Naive thymus-derived CD4-positive, alpha-beta T cell (primary cell): ENCODE data around the gene UMAD1. TPM values are rescaled to one million over a fixed set of nuclear protein-coding genes. Genes with fewer than 3 reads are reported as not detected.

Experiments used
- ATAC-seq: fragments of 150-1000 bp; cut with Tn5 transposase; 2 replicates; pipeline ENCODE4 v1.10.0; 2021; ENCODE audit warnings: mild to moderate bottlenecking, moderate library complexity
- CTCF ChIA-PET: fragments of 350-600 bp; sonication (Branson Sonifier 250); formaldehyde crosslinking; loops from one replicate; lab custom pipeline; 2021; ENCODE audit warnings: antibody characterized with exemption; lab: Charles Lee
- POLR2A ChIA-PET: fragments of 350-600 bp; sonication (Branson Sonifier 250); formaldehyde crosslinking; loops from one replicate; lab custom pipeline; 2021; ENCODE audit warnings: antibody characterized with exemption, inconsistent platforms; lab: Charles Lee
- DNase-seq, 9 donors: peaks; one replicate each; pipeline versions ENCODE4 v3.0.0 to v3.0.0-alpha.2; 2020 to 2022; ENCODE audit warnings: mixed read lengths in 1 of 9
- H3K27ac ChIP-seq: one replicate; pipeline ENCODE4 v1.7.0; 2013; ENCODE audit warnings: mild to moderate bottlenecking, low read depth, low read length, moderate library complexity
- H3K27me3 ChIP-seq, 2 donors: one replicate each; pipeline ENCODE4 v1.7.0; 2013; ENCODE audit warnings: low read length in 2 of 2, mild to moderate bottlenecking in 2 of 2, moderate library complexity in 2 of 2; ENCODE audit not compliant: control insufficient read depth in 2 of 2, insufficient read depth in 2 of 2
- H3K36me3 ChIP-seq, 3 experiments: 1 replicate in 2 of 3; 2 replicates in 1 of 3; pipeline ENCODE4 v1.7.0; 2013; ENCODE audit warnings: low read length in 3 of 3, mild to moderate bottlenecking in 3 of 3, moderate library complexity in 1 of 3; ENCODE audit not compliant: insufficient read depth in 3 of 3, control insufficient read depth in 2 of 3
- H3K4me1 ChIP-seq, 2 donors: one replicate each; pipeline ENCODE4 v1.7.0; 2013; ENCODE audit warnings: low read length in 2 of 2, mild to moderate bottlenecking in 2 of 2, moderate library complexity in 1 of 2; ENCODE audit not compliant: control insufficient read depth in 2 of 2, insufficient read depth in 2 of 2
- H3K4me3 ChIP-seq: 2 replicates; pipeline ENCODE4 v1.7.0; 2013; ENCODE audit warnings: mild to moderate bottlenecking, low read length
- H3K9me3 ChIP-seq, 3 experiments: 1 replicate in 2 of 3; 2 replicates in 1 of 3; pipeline ENCODE4 v1.7.0; 2013; ENCODE audit warnings: low read length in 3 of 3; ENCODE audit not compliant: control insufficient read depth in 2 of 3
- H3K27ac Mint-ChIP-seq, 9 donors: one replicate each; pipeline ENCODE4 v1.8.0; 2020 to 2022; ENCODE audit warnings: mixed read lengths in 9 of 9, mild to moderate bottlenecking in 8 of 9, moderate library complexity in 5 of 9, inconsistent platforms in 2 of 9
- H3K27me3 Mint-ChIP-seq, 5 donors: one replicate each; pipeline ENCODE4 v1.8.0; 2021 to 2022; ENCODE audit warnings: mixed read lengths in 5 of 5, mild to moderate bottlenecking in 1 of 5
- H3K36me3 Mint-ChIP-seq, 5 donors: one replicate each; pipeline ENCODE4 v1.8.0; 2020 to 2022; ENCODE audit warnings: mixed read lengths in 5 of 5, mild to moderate bottlenecking in 3 of 5, inconsistent platforms in 1 of 5
- H3K4me1 Mint-ChIP-seq, 7 donors: one replicate each; pipeline ENCODE4 v1.8.0; 2020 to 2022; ENCODE audit warnings: mixed read lengths in 7 of 7, mild to moderate bottlenecking in 3 of 7, inconsistent platforms in 1 of 7
- H3K4me3 Mint-ChIP-seq, 10 donors: one replicate each; pipeline ENCODE4 v1.8.0; 2020 to 2022; ENCODE audit warnings: mild to moderate bottlenecking in 10 of 10, mixed read lengths in 10 of 10, moderate library complexity in 6 of 10, inconsistent platforms in 2 of 10
- H3K9me3 Mint-ChIP-seq, 11 donors: one replicate each; pipeline ENCODE4 v1.8.0; 2020 to 2022; ENCODE audit warnings: mixed read lengths in 11 of 11, mild to moderate bottlenecking in 4 of 11, inconsistent platforms in 1 of 11, moderate library complexity in 1 of 11
- intact Hi-C, 2 donors: fragments of 100-400 bp; cut with micrococcal nuclease; formaldehyde crosslinking; loops; one replicate each; pipeline ENCODE4 v1.15.1; 2023
- polyA plus RNA-seq, 2 donors: library from polyadenylated mRNA; unstranded; fragments of 300-500 nt; fragmentation: Illumina TruSeq; gene quantifications; one replicate each; pipeline ENCODE4 v1.2.3, GENCODE V29; 2021
- total RNA-seq, 6 experiments: library from RNA in 5 of 6; stranded (reverse) in 5 of 6; gene quantifications; 1 replicate in 5 of 6; 2 replicates in 1 of 6; pipeline ENCODE4 v1.2.3 and lab custom pipeline; 2021 to 2026

UMAD1 gene
- total and polyA plus RNA-seq, 7 experiments from 2014 or later = 11.4 to 28.6 (median 25.2) TPM

DNA sequence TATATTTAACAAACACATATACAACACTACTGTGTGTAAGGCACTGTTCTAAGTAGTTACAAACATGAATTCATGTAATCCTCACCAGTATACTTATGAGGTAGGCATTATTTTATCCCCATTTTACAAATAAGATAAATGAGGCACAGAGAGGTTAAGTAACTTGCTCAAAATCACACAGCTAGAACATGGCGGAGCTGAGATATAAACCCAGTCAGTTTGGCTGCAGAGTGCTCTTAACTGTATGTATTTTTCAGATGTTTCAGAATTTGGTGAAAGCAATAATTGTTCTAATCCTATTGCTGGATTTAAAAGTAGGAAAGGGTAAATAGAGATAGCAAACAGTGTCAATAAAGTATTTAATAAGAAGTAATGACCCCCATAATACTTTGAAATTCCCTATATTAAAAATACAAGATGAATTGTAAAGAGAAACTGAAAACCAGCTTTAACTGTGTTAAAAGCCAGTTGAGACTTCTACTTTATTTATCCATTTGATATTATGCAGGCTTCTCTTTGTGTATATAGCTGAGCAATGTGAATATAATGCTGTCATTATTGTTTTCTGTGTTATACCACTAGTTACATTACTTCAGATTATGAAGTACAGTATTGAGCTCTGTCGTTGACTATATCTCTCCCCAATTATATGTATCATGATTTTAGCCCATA is 110.2 kb downstream of the UMAD1 start:
- no peaks in the 10 kb centered on the region for H3K27me3 Mint-ChIP-seq
- no peak overlapping the region for H3K4me3 ChIP-seq
- H3K36me3 Mint-ChIP-seq = peaks cover 0 to 17% (median 6%) of the 10 kb centered on the region in 5 donors
- H3K4me3 Mint-ChIP-seq = no peak overlapping the region
- ChIA-PET POLR2A (interaction anchor here (1.4 kb wide), 1 partner anchor 215 kb away, joined by 3 read pairs; no protein-coding TSS in a partner anchor), CTCF (interaction anchor here (0.7 to 1.2 kb wide), 2 partner anchors 11 to 54 kb away, joined by 3 read pairs; no protein-coding TSS in a partner anchor)
- no peaks in the 10 kb centered on the region for H3K4me1 ChIP-seq
- no peaks in the 10 kb centered on the region for H3K36me3 ChIP-seq
- no peaks in the 10 kb centered on the region for H3K9me3 ChIP-seq
- H3K27ac Mint-ChIP-seq = peak overlapping the region in 1 of 9 donors; percentile 23
- H3K4me1 Mint-ChIP-seq = peaks cover 0 to 9% (median 4%) of the 10 kb centered on the region in 7 donors
- intact Hi-C loops = loop anchor here in 1 of 2 donors (5.0 kb wide), 1 partner anchor 33 kb away; the partner anchor contains the start of gene RPA3
- DNase-seq (no peak), ATAC-seq (no peak)
- H3K9me3 Mint-ChIP-seq = no peaks in the 10 kb centered on the region
- H3K27me3 ChIP-seq = no peaks in the 10 kb centered on the region
- H3K27ac ChIP-seq = no peak overlapping the region

DNA sequence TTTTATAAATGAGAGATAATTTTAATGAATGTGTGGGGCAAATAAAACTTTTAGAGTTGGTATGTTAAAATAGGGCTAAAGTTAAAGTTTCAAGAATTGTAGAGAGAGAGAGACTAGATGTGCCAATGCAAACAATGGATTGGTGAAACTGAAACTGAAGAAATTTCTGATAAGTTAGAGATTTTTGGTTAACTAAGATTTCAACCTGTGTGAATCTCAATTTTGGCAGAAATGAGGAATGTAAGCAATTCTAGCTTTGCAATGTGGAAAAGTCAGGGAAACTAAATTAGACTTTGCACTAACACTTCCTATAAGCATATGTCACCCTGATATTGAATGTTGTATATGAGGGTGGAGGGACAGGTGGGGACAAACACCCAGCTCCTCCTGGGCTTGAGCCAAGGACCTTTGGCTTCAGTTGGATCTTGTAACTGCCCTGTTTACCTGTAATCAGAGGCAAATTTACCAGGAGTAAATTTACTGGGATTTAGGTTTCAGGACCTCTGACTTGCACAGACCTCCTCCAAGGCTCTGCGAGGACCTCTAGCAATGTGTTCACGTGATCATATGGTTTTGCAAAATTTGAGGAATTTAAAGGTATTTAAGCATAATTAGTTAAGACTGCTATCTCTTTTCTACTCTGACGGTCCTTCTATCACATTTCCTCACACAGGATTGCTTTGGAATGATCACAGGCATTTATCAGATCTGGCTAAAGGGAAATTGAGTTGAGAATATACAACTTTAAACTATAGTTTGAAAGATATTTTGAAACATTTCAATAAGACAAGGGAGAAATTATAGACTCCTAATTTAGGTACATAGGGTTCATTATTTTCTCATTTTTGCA is 110.9 kb downstream of the UMAD1 start:
- POLR2A ChIA-PET = no interaction called here
- H3K4me3 ChIP-seq = no peak overlapping the region
- Mint-ChIP-seq H3K9me3 (no peaks in the 10 kb centered on the region), H3K27ac (no peak overlapping the region), H3K4me3 (no peak overlapping the region), H3K36me3 (peaks cover 0 to 15% (median 6%) of the 10 kb centered on the region in 5 donors), H3K27me3 (no peaks in the 10 kb centered on the region), H3K4me1 (peaks cover 0 to 12% (median 4%) of the 10 kb centered on the region in 7 donors)
- CTCF ChIA-PET = interaction anchor here (0.6 to 1.2 kb wide), 5 partner anchors 10 to 70 kb away, joined by 3 to 4 read pairs (median 3); no protein-coding TSS in a partner anchor
- H3K27me3 ChIP-seq = no peaks in the 10 kb centered on the region
- DNase-seq (no peak), ATAC-seq (no peak)
- H3K36me3 ChIP-seq = no peaks in the 10 kb centered on the region
- H3K27ac ChIP-seq = no peak overlapping the region
- no peaks in the 10 kb centered on the region for H3K9me3 ChIP-seq
- no peaks in the 10 kb centered on the region for H3K4me1 ChIP-seq
- intact Hi-C loops = loop anchor here in 1 of 2 donors (5.0 kb wide), 1 partner anchor 34 kb away; the partner anchor contains the start of gene RPA3

DNA sequence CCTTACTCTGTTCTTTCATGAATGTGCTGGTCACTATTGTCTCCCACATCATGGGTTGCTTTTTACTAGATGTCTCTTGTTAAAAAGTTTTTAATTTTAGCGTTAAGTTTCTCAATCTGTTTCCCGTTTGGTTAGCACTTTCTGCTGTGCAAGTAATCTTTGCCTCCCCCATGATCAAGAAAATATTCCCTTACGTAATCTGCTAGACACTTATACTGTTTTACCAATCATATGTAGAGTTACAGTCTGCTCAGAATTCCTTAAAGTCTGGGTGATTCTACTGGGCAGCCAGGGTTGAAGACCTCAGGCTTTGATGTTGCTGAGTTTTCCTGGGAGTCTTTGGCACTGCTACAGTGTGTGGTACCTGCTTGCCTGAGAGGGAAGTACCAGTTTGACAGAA is 116.0 kb downstream of the UMAD1 start:
- ChIA-PET CTCF (no interaction called here), POLR2A (no interaction called here)
- H3K9me3 ChIP-seq = no peaks in the 10 kb centered on the region
- intact Hi-C loops = no loop called here
- Mint-ChIP-seq H3K36me3 (peaks cover 0 to 9% (median 6%) of the 10 kb centered on the region in 5 donors), H3K4me3 (no peak overlapping the region), H3K27ac (peak overlapping the region in 3 of 9 donors; percentile 41 to 61 (median 52)), H3K9me3 (no peaks in the 10 kb centered on the region), H3K4me1 (peaks cover 5 to 21% (median 11%) of the 10 kb centered on the region in 7 donors), H3K27me3 (no peaks in the 10 kb centered on the region)
- DNase-seq = no peak
- no peaks in the 10 kb centered on the region for H3K27me3 ChIP-seq
- no peak overlapping the region for H3K4me3 ChIP-seq
- peaks cover 3% of the 10 kb centered on the region in 2 donors for H3K4me1 ChIP-seq
- ATAC-seq = no peak
- H3K27ac ChIP-seq = no peak overlapping the region
- no peaks in the 10 kb centered on the region for H3K36me3 ChIP-seq

DNA sequence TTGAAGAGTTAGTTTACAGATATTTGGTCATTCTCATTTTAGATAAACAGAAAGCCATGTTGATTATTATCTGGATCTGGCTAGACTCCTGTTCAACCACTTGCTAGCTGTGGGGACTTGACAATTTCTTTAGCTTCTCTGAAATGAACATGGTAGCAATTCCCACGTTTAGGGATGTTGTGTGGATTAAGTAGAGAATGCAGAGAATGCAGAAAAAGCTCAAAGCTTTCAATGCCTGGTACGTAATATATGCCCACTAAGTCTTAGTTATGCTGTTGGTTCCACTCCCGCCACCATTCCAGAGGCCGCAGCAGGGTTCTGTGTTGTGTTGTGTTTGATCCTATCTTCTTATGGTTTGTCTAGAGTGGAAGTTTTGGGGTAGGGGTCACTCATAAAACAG is 117.0 kb downstream of the UMAD1 start:
- ATAC-seq (no peak), DNase-seq (no peak)
- Mint-ChIP-seq H3K4me1 (peaks cover 12 to 31% (median 19%) of the 10 kb centered on the region in 7 donors), H3K27ac (peak overlapping the region in 3 of 9 donors; percentile 10 to 41 (median 13)), H3K36me3 (peaks cover 0 to 9% (median 6%) of the 10 kb centered on the region in 5 donors), H3K9me3 (no peaks in the 10 kb centered on the region), H3K4me3 (no peak overlapping the region), H3K27me3 (no peaks in the 10 kb centered on the region)
- Histone ChIP-seq H3K4me3 (no peak overlapping the region), H3K9me3 (no peaks in the 10 kb centered on the region), H3K27me3 (no peaks in the 10 kb centered on the region), H3K36me3 (no peaks in the 10 kb centered on the region), H3K27ac (no peak overlapping the region), H3K4me1 (peaks cover 8% of the 10 kb centered on the region in 2 donors)
- intact Hi-C loops = no loop called here
- CTCF ChIA-PET = no interaction called here
- POLR2A ChIA-PET = interaction anchor here (1.2 kb wide), 1 partner anchor 18 kb away, joined by 3 read pairs; no protein-coding TSS in a partner anchor

DNA sequence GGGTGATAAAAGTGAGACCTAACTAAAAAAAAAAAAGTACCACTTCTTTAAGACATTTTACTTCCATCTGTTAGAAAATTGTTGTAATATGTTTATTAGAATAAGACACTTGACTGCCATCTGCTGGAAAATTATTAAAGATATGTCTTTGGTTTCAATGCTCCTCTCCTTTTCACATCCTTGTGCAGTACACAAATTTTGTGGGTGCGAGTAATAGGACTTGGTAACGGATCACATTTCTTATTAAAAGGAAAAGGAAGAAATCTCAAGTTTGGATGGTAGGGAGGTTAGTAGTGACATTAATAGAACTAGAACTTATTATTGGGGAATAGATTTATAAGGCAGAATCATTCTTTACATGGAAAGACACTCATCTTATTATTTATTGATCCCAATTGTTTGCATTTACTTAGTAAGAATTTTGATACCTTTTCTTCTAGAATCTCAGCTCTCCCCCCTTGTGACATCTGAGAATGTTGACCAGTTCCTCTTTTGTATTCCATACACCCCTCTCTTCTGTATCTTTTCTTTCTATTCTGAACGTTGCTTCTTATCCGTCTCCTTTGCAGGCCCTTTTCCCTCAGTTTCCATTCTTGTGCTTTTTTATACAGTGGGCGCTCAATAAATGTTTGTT is 120.9 kb downstream of the UMAD1 start:
- Mint-ChIP-seq H3K4me1 (peaks cover 30 to 54% (median 51%) of the 10 kb centered on the region in 7 donors), H3K36me3 (no peaks in the 10 kb centered on the region), H3K27me3 (no peaks in the 10 kb centered on the region), H3K27ac (peak overlapping the region; percentile 88 to 99 (median 94)), H3K9me3 (no peaks in the 10 kb centered on the region), H3K4me3 (peak overlapping the region; percentile 69 to 99 (median 90))
- intact Hi-C loops = loop anchor here (1.0 to 10.0 kb wide), 10 partner anchors 43 to 797 kb away; partner anchors contain the start of genes C1GALT1 (in 1 of the 2), MIOS (in 1 of the 2) and RPA3 (in 1 of the 2)
- H3K27me3 ChIP-seq = no peaks in the 10 kb centered on the region
- ATAC-seq = peak; percentile 45
- H3K36me3 ChIP-seq = no peaks in the 10 kb centered on the region
- ChIA-PET CTCF (interaction anchor here (1.0 to 2.6 kb wide), 6 partner anchors 11 to 429 kb away, joined by 3 to 22 read pairs (median 5); no protein-coding TSS in a partner anchor), POLR2A (interaction anchor here (0.7 to 2.9 kb wide), 4 partner anchors 67 to 209 kb away, joined by 3 to 8 read pairs (median 6); partner anchors contain the start of gene UMAD1)
- H3K4me3 ChIP-seq = peak overlapping the region; percentile 48
- peak in 7 of 9 donors; percentile 25 to 59 (median 51) for DNase-seq
- H3K4me1 ChIP-seq = peaks cover 8 to 31% of the 10 kb centered on the region in 2 donors
- H3K9me3 ChIP-seq = no peaks in the 10 kb centered on the region
- H3K27ac ChIP-seq = peak overlapping the region; percentile 76
